Neuronal stem cell (in vitro differentiated cells): ENCODE measurements around the gene SOX12.

Experiments used
- DNase-seq: peaks from one replicate; pipeline ENCODE4 v3.0.0-alpha.2; 2013; ENCODE audit warnings: low spot score
- H2AFZ ChIP-seq: one replicate; pipeline ENCODE4 v1.6.1; 2013; ENCODE audit warnings: mild to moderate bottlenecking, low read length, inconsistent platforms
- H2AK5ac ChIP-seq: 2 replicates; pipeline ENCODE4 v1.6.1; 2013; ENCODE audit warnings: low read depth, mild to moderate bottlenecking, inconsistent platforms, low read length, moderate library complexity, mixed read lengths
- H2BK120ac ChIP-seq: 2 replicates; pipeline ENCODE4 v1.6.1; 2013; ENCODE audit warnings: low read depth, mild to moderate bottlenecking, inconsistent platforms, low read length, moderate library complexity, mixed read lengths
- H2BK12ac ChIP-seq: one replicate; pipeline ENCODE4 v1.6.1; 2013; ENCODE audit warnings: low read length, inconsistent platforms
- H2BK15ac ChIP-seq: 2 replicates; pipeline ENCODE4 v1.6.1; 2013; ENCODE audit warnings: mild to moderate bottlenecking, low read length, inconsistent platforms, mixed read lengths
- H2BK5ac ChIP-seq: one replicate; pipeline ENCODE4 v1.6.1; 2013; ENCODE audit warnings: inconsistent platforms, mild to moderate bottlenecking, low read length, moderate library complexity
- H3K14ac ChIP-seq: one replicate; pipeline ENCODE4 v1.6.1; 2013; ENCODE audit warnings: low read length, inconsistent platforms
- H3K18ac ChIP-seq: 2 replicates; pipeline ENCODE4 v1.6.1; 2013; ENCODE audit warnings: low read length, inconsistent platforms
- H3K23ac ChIP-seq: 2 replicates; pipeline ENCODE4 v1.6.1; 2013; ENCODE audit warnings: low read depth, mild to moderate bottlenecking, mixed read lengths, low read length, inconsistent platforms; ENCODE audit not compliant: poor library complexity
- H3K27ac ChIP-seq: replicated peaks from 3 replicates; pipeline ENCODE4 v1.5.1; 2013; ENCODE audit warnings: low read length, inconsistent platforms
- H3K27me3 ChIP-seq, 3 experiments: 2 replicates each; pipeline ENCODE4 v1.6.1; 2013; ENCODE audit warnings: low read length in 3 of 3, mild to moderate bottlenecking in 2 of 3, inconsistent platforms in 1 of 3, low read depth in 1 of 3, mixed read lengths in 1 of 3, moderate library complexity in 1 of 3; ENCODE audit not compliant: control insufficient read depth in 3 of 3, insufficient read depth in 3 of 3
- H3K36me3 ChIP-seq, 2 donors: replicated peaks in 1 of 2; 2 replicates each; pipeline ENCODE4 v1.6.1; 2013; ENCODE audit warnings: low read length in 2 of 2; ENCODE audit not compliant: control insufficient read depth in 2 of 2, insufficient read depth in 2 of 2
- H3K4ac ChIP-seq: 2 replicates; pipeline ENCODE4 v1.6.1; 2013; ENCODE audit warnings: inconsistent platforms, mild to moderate bottlenecking, low read length, moderate library complexity
- H3K4me1 ChIP-seq, 2 donors: 1 replicate in 1 of 2; 2 replicates in 1 of 2; pipeline ENCODE4 v1.6.1; 2013; ENCODE audit warnings: low read length in 2 of 2, low read depth in 1 of 2; ENCODE audit not compliant: control insufficient read depth in 2 of 2, insufficient read depth in 1 of 2
- H3K4me2 ChIP-seq: one replicate; pipeline ENCODE4 v1.6.1; 2013; ENCODE audit warnings: mild to moderate bottlenecking, low read length, inconsistent platforms; ENCODE audit not compliant: insufficient read depth, poor library complexity, severe bottlenecking
- H3K4me3 ChIP-seq, 2 donors: 2 replicates each; pipeline ENCODE4 v1.5.1; 2013; ENCODE audit warnings: low read length in 2 of 2, mild to moderate bottlenecking in 2 of 2, inconsistent platforms in 1 of 2, moderate library complexity in 1 of 2
- H3K79me1 ChIP-seq: one replicate; pipeline ENCODE4 v1.6.1; 2013; ENCODE audit warnings: low read depth, mild to moderate bottlenecking, inconsistent platforms, low read length, moderate library complexity
- H3K9ac ChIP-seq: one replicate; pipeline ENCODE4 v1.6.1; 2013; ENCODE audit warnings: mild to moderate bottlenecking, low read depth, low read length, inconsistent platforms; ENCODE audit not compliant: poor library complexity
- H3K9me3 ChIP-seq, 2 donors: replicated peaks in 1 of 2; 2 replicates each; pipeline versions ENCODE3 to v1.6.1; 2013; ENCODE audit warnings: low read length in 2 of 2, mild to moderate bottlenecking in 2 of 2, inconsistent platforms in 1 of 2, low read depth in 1 of 2, mixed read lengths in 1 of 2, moderate library complexity in 1 of 2; ENCODE audit not compliant: control insufficient read depth in 2 of 2, insufficient read depth in 1 of 2
- H4K8ac ChIP-seq: one replicate; pipeline ENCODE4 v1.6.1; 2013; ENCODE audit warnings: low read depth, mild to moderate bottlenecking, inconsistent platforms, low read length, moderate library complexity
- H4K91ac ChIP-seq: one replicate; pipeline ENCODE4 v1.6.1; 2013; ENCODE audit warnings: low read length, low read depth, mild to moderate bottlenecking, inconsistent platforms; ENCODE audit not compliant: poor library complexity
- WGBS, 2 donors: extraction: QIAGEN DNeasy Blood & Tissue Kit; methylation state at CpG; one replicate each; pipeline ENCODE4 v1.1.7; 2013; ENCODE audit warnings: missing lambda C conversion rate in 2 of 2, mixed read lengths in 1 of 2; ENCODE audit not compliant: insufficient read length in 2 of 2, insufficient replicate concordance in 1 of 2; ENCODE audit errors: extremely low coverage in 2 of 2; 5-methylcytosine and 5-hydroxymethylcytosine counted together

The SOX12 gene

GRCh38 chr20:367486-367887 lies 42.1 kb downstream of the SOX12 start:
- Histone ChIP-seq H3K79me1 (no peaks in the 10 kb centered on the region), H2BK12ac (no peak overlapping the region), H3K14ac (no peak overlapping the region), H4K91ac (no peak overlapping the region), H3K4me1 (peaks cover 4 to 7% of the 10 kb centered on the region in 2 donors), H3K9me3 (peaks cover 0 to under 1% of the 10 kb centered on the region in 2 donors), H2BK5ac (no peak overlapping the region), H2BK15ac (no peak overlapping the region), H3K4me3 (no peak overlapping the region), H4K8ac (no peak overlapping the region), H3K9ac (no peak overlapping the region), H2AK5ac (no peak overlapping the region), H3K36me3 (no peaks in the 10 kb centered on the region), H3K27ac (no peak overlapping the region), H2BK120ac (no peak overlapping the region), H3K4me2 (no peak overlapping the region), H3K23ac (no peak overlapping the region), H3K4ac (no peak overlapping the region), H3K18ac (no peak overlapping the region), H3K27me3 (peaks cover 0 to 8% (median 0%) of the 10 kb centered on the region in 3 experiments), H2AFZ (no peak overlapping the region)
- WGBS, 2 donors, result no CpG with 5 or more reads among the region's 8 CpGs
- DNase-seq, result no peak

GRCh38 chr20:368915-369314 lies 43.6 kb downstream of the SOX12 start:
- no peak overlapping the region for H3K4me3 ChIP-seq
- peaks cover 0 to 8% (median 0%) of the 10 kb centered on the region in 3 experiments for H3K27me3 ChIP-seq
- no peak overlapping the region for H3K18ac ChIP-seq
- no peak for DNase-seq
- H2BK120ac ChIP-seq, result no peak overlapping the region
- no peaks in the 10 kb centered on the region for H3K9me3 ChIP-seq
- no peak overlapping the region for H3K23ac ChIP-seq
- H2BK12ac ChIP-seq, result no peak overlapping the region
- H3K36me3 ChIP-seq, result no peaks in the 10 kb centered on the region
- no peak overlapping the region for H3K9ac ChIP-seq
- no CpG with 5 or more reads among the region's 4 CpGs for WGBS, 2 donors
- H3K4ac ChIP-seq, result no peak overlapping the region
- H3K4me1 ChIP-seq, result peaks cover 2 to 4% of the 10 kb centered on the region in 2 donors
- no peak overlapping the region for H2AFZ ChIP-seq
- H3K14ac ChIP-seq, result no peak overlapping the region
- no peak overlapping the region for H2BK5ac ChIP-seq
- no peak overlapping the region for H4K91ac ChIP-seq
- no peak overlapping the region for H2AK5ac ChIP-seq
- no peaks in the 10 kb centered on the region for H3K79me1 ChIP-seq
- no peak overlapping the region for H2BK15ac ChIP-seq
- H4K8ac ChIP-seq, result no peak overlapping the region
- no peak overlapping the region for H3K4me2 ChIP-seq
- H3K27ac ChIP-seq, result no peak overlapping the region

GRCh38 chr20:370151-370600 lies 44.8 kb downstream of the SOX12 start:
- no peak overlapping the region for H3K9ac ChIP-seq
- no peak overlapping the region for H2BK5ac ChIP-seq
- H3K36me3 ChIP-seq, result no peaks in the 10 kb centered on the region
- H4K8ac ChIP-seq, result no peak overlapping the region
- no peak for DNase-seq
- no peak overlapping the region for H3K27ac ChIP-seq
- no peak overlapping the region for H2BK120ac ChIP-seq
- H2AK5ac ChIP-seq, result no peak overlapping the region
- no peaks in the 10 kb centered on the region for H3K9me3 ChIP-seq
- H3K79me1 ChIP-seq, result no peaks in the 10 kb centered on the region
- peaks cover 0 to 5% (median 0%) of the 10 kb centered on the region in 3 experiments for H3K27me3 ChIP-seq
- H3K18ac ChIP-seq, result no peak overlapping the region
- H3K4me1 ChIP-seq, result peaks cover 2 to 4% of the 10 kb centered on the region in 2 donors
- H2BK15ac ChIP-seq, result no peak overlapping the region
- H4K91ac ChIP-seq, result no peak overlapping the region
- H3K4me2 ChIP-seq, result no peak overlapping the region
- no peak overlapping the region for H3K23ac ChIP-seq
- no CpG with 5 or more reads among the region's 7 CpGs for WGBS, 2 donors
- no peak overlapping the region for H3K14ac ChIP-seq
- no peak overlapping the region for H3K4ac ChIP-seq
- no peak overlapping the region for H3K4me3 ChIP-seq
- no peak overlapping the region for H2AFZ ChIP-seq
- no peak overlapping the region for H2BK12ac ChIP-seq

GRCh38 chr20:370977-371754 lies 45.8 kb downstream of the SOX12 start:
- Histone ChIP-seq H2BK5ac (no peak overlapping the region), H3K14ac (no peak overlapping the region), H2BK12ac (no peak overlapping the region), H3K79me1 (no peaks in the 10 kb centered on the region), H3K4ac (no peak overlapping the region), H3K27me3 (peaks cover 0 to 5% (median 0%) of the 10 kb centered on the region in 3 experiments), H3K23ac (no peak overlapping the region), H4K91ac (no peak overlapping the region), H3K18ac (no peak overlapping the region), H4K8ac (no peak overlapping the region), H3K9me3 (no peaks in the 10 kb centered on the region), H3K4me1 (peaks cover 2 to 4% of the 10 kb centered on the region in 2 donors), H2AFZ (peak overlapping the region; percentile 56), H3K4me2 (no peak overlapping the region), H3K27ac (no peak overlapping the region), H3K9ac (no peak overlapping the region), H2AK5ac (no peak overlapping the region), H3K36me3 (no peaks in the 10 kb centered on the region), H3K4me3 (peak overlapping the region in 1 of 2 donors; percentile 61), H2BK120ac (no peak overlapping the region), H2BK15ac (no peak overlapping the region)
- DNase-seq, result no peak
- no CpG with 5 or more reads among the region's 7 CpGs for WGBS, 2 donors
